HCT116 (cell line): ENCODE measurements around the gene PCMTD2. TPM values are rescaled to one million over a fixed set of nuclear protein-coding genes. Genes with fewer than 3 reads are reported as not detected.

ENCODE experiments used
- ATAC-seq: fragments of 200-7000 bp; cut with Tn5 transposase; 2 replicates; pipeline ENCODE4 v1.9.1; 2020; ENCODE audit warnings: mild to moderate bottlenecking, moderate library complexity
- BruUV-seq: library from RNA; stranded (reverse); fragments of 400-500 nt; replicated peaks from 2 replicates; lab custom pipeline; 2021; lab: Mats Ljungman, UMichigan
- CTCF ChIA-PET: fragments of 300-600 bp; sonication (Branson Sonifier 250); formaldehyde crosslinking; loops from one replicate; lab custom pipeline; 2021; ENCODE audit warnings: antibody characterized with exemption; lab: Charles Lee
- POLR2A ChIA-PET: fragments of 300-600, 350-600 bp; sonication (Branson Sonifier 250); formaldehyde crosslinking; loops from one replicate; lab custom pipeline; 2021; ENCODE audit warnings: antibody characterized with exemption; lab: Charles Lee
- RAD21 ChIA-PET, 2 experiments: fragments of 300-600 bp; sonication (Branson Sonifier 250); formaldehyde crosslinking; loops; one replicate each; lab custom pipeline; 2023; ENCODE audit warnings: low total read pairs in 2 of 2; ENCODE audit not compliant: uncharacterized antibody in 2 of 2, unreplicated experiment in 2 of 2, low non-redundant PET in 1 of 2; lab: Charles Lee
- DNase-seq: peaks from one replicate; pipeline ENCODE4 v3.0.0-alpha.2; 2010; ENCODE audit warnings: low read depth, low spot score
- H2AFZ ChIP-seq: fragments of 200-600 bp; shearing (Covaris generic), sonication (generic); 2 replicates; pipeline ENCODE4 v1.6.1; 2017; ENCODE audit warnings: low read depth, mixed run types, mixed read lengths, antibody characterized with exemption, low read length; ENCODE audit not compliant: poor library complexity, severe bottlenecking
- H3K27ac ChIP-seq: 2 replicates; pipeline ENCODE4 v1.5.1; 2012; ENCODE audit warnings: low read depth, low read length
- H3K27me3 ChIP-seq: fragments of 200-600 bp; sonication (generic); 2 replicates; pipeline ENCODE4 v1.6.1; 2016; ENCODE audit warnings: mixed run types, low read length, mixed read lengths; ENCODE audit not compliant: insufficient read depth
- H3K36me3 ChIP-seq, 2 experiments: fragments of 200-500 bp in 1 of 2; fragments of 200-600 bp in 1 of 2; sonication (Bioruptor generic) in 1 of 2; sonication (generic) in 1 of 2; 2 replicates each; pipeline versions ENCODE4 v1.5.1 to v1.6.1; 2014 to 2016; ENCODE audit warnings: low read length in 2 of 2, inconsistent platforms in 1 of 2, mixed read lengths in 1 of 2, mixed run types in 1 of 2; ENCODE audit not compliant: insufficient read depth in 2 of 2, control insufficient read depth in 1 of 2
- H3K4me1 ChIP-seq, 2 experiments: fragments of 200-600 bp in 1 of 2; sonication (generic) in 1 of 2; 2 replicates each; pipeline versions ENCODE4 v1.5.1 to v1.6.1; 2012 to 2017; ENCODE audit warnings: low read length in 2 of 2, inconsistent platforms in 1 of 2, mild to moderate bottlenecking in 1 of 2, mixed read lengths in 1 of 2, mixed run types in 1 of 2, moderate library complexity in 1 of 2; ENCODE audit not compliant: insufficient read depth in 2 of 2, control insufficient read depth in 1 of 2
- H3K4me2 ChIP-seq: fragments of 200-600 bp; sonication (generic); 2 replicates; pipeline ENCODE4 v1.6.1; 2017; ENCODE audit warnings: mixed run types, low read length, mixed read lengths
- H3K4me3 ChIP-seq, 2 experiments: fragments of 200-600 bp in 1 of 2; sonication (generic) in 1 of 2; replicated peaks in 1 of 2; 2 replicates each; pipeline ENCODE4 v1.5.1; 2011 to 2016; ENCODE audit warnings: low read length in 2 of 2, control low read depth in 1 of 2, low read depth in 1 of 2, mild to moderate bottlenecking in 1 of 2, mixed read lengths in 1 of 2, mixed run types in 1 of 2
- H3K79me2 ChIP-seq: fragments of 200-600 bp; sonication (generic); 2 replicates; pipeline ENCODE4 v1.6.1; 2017; ENCODE audit warnings: mild to moderate bottlenecking, mixed run types, low read length, moderate library complexity, mixed read lengths; ENCODE audit not compliant: insufficient read depth
- H3K9ac ChIP-seq: fragments of 200-600 bp; sonication (generic); 2 replicates; pipeline ENCODE4 v1.6.1; 2016; ENCODE audit warnings: low read length, mixed read lengths
- H3K9me2 ChIP-seq: fragments of 200-600 bp; sonication (generic), shearing (Covaris generic); 2 replicates; pipeline ENCODE4 v1.6.1; 2017; ENCODE audit warnings: mixed run types, mild to moderate bottlenecking, moderate library complexity; ENCODE audit not compliant: insufficient read depth
- H3K9me3 ChIP-seq, 2 experiments: fragments of 200-500 bp in 1 of 2; fragments of 200-600 bp in 1 of 2; sonication (Bioruptor generic) in 1 of 2; sonication (generic) in 1 of 2; 2 replicates each; pipeline ENCODE4 v1.6.1; 2014 to 2017; ENCODE audit warnings: low read length in 2 of 2, mixed read lengths in 2 of 2, inconsistent platforms in 1 of 2, low read depth in 1 of 2, mild to moderate bottlenecking in 1 of 2, mixed run types in 1 of 2, moderate library complexity in 1 of 2; ENCODE audit not compliant: control insufficient read depth in 1 of 2, insufficient read depth in 1 of 2
- H4K20me1 ChIP-seq: fragments of 200-600 bp; sonication (generic), shearing (Covaris generic); 2 replicates; pipeline ENCODE4 v1.6.1; 2017; ENCODE audit warnings: mixed run types, mild to moderate bottlenecking, moderate library complexity; ENCODE audit not compliant: insufficient read depth
- ATF3 ChIP-seq: IDR thresholded peaks from 2 replicates; pipeline ENCODE4 v1.6.1; 2012
- CBX3 ChIP-seq: IDR thresholded peaks from 2 replicates; pipeline ENCODE4 v1.6.1; 2012; ENCODE audit warnings: low read depth
- CEBPB ChIP-seq: IDR thresholded peaks from 2 replicates; pipeline ENCODE4 v1.6.1; 2012; ENCODE audit warnings: low read depth
- CTCF ChIP-seq, 3 experiments: fragments of 200-600 bp in 1 of 3; sonication (generic) in 1 of 3; IDR thresholded peaks in 2 of 3; conservative IDR thresholded peaks in 1 of 3; 2 replicates each; pipeline ENCODE4 v1.5.1; 2012 to 2017; ENCODE audit warnings: low read depth in 2 of 3, low read length in 2 of 3, antibody characterized with exemption in 1 of 3, borderline replicate concordance in 1 of 3, control low read depth in 1 of 3, mild to moderate bottlenecking in 1 of 3, mixed read lengths in 1 of 3, mixed run types in 1 of 3, moderate library complexity in 1 of 3; ENCODE audit not compliant: insufficient read depth in 1 of 3
- ELF1 ChIP-seq: IDR thresholded peaks from 2 replicates; pipeline ENCODE4 v1.6.1; 2012; ENCODE audit warnings: low read depth, borderline replicate concordance
- EZH2phosphoT487 ChIP-seq: fragments of 200-600 bp; IDR thresholded peaks from 2 replicates; pipeline ENCODE4 v1.6.1; 2018; ENCODE audit warnings: antibody characterized with exemption, borderline replicate concordance
- MAX ChIP-seq: IDR thresholded peaks from 2 replicates; pipeline ENCODE4 v1.6.1; 2012
- POLR2AphosphoS5 ChIP-seq: IDR thresholded peaks from 2 replicates; pipeline ENCODE4 v1.6.1; 2011; ENCODE audit warnings: mild to moderate bottlenecking, low read depth, low read length, moderate library complexity
- RAD21 ChIP-seq: IDR thresholded peaks from 2 replicates; pipeline ENCODE4 v1.6.1; 2012; ENCODE audit warnings: low read depth, mild to moderate bottlenecking
- REST ChIP-seq: IDR thresholded peaks from 2 replicates; pipeline ENCODE4 v1.6.1; 2012; ENCODE audit warnings: low read depth
- SIN3A ChIP-seq: IDR thresholded peaks from 2 replicates; pipeline ENCODE4 v1.6.1; 2012; ENCODE audit warnings: low read depth
- SP1 ChIP-seq: IDR thresholded peaks from 2 replicates; pipeline ENCODE4 v1.6.1; 2012; ENCODE audit warnings: low read depth
- TCF7L2 ChIP-seq: IDR thresholded peaks from 2 replicates; pipeline ENCODE4 v1.7.0; 2011; ENCODE audit warnings: borderline replicate concordance, inconsistent platforms; ENCODE audit not compliant: insufficient read depth, insufficient read length; ENCODE audit errors: extremely low read depth
- YY1 ChIP-seq: IDR thresholded peaks from 2 replicates; pipeline ENCODE4 v1.6.1; 2011; ENCODE audit warnings: low read length, low read depth, moderate library complexity, mild to moderate bottlenecking; ENCODE audit not compliant: insufficient replicate concordance; ENCODE audit errors: extremely low read depth
- ZBTB33 ChIP-seq: IDR thresholded peaks from 2 replicates; pipeline ENCODE4 v1.6.1; 2011; ENCODE audit warnings: mild to moderate bottlenecking, low read length, moderate library complexity; ENCODE audit not compliant: insufficient replicate concordance; ENCODE audit errors: extremely low read depth
- ZFX ChIP-seq: fragments of 450-650 bp; IDR thresholded peaks from 2 replicates; pipeline ENCODE4 v1.6.1; 2017
- intact Hi-C: fragments of 100-400 bp; cut with micrococcal nuclease; formaldehyde crosslinking; loops from 2 replicates; pipeline ENCODE4 v1.10.0; 2022
- total RNA-seq: library from RNA; stranded (reverse); gene quantifications from one replicate; pipeline ENCODE4 v1.2.1, GENCODE V29; 2021; ENCODE audit not compliant: unreplicated experiment

PCMTD2 gene
- total RNA-seq, 1 experiment from 2014 or later: 44.7 TPM

GRCh38 chr20:64254156-64254555 lies 1.4 kb upstream of the PCMTD2 start:
- RAD21 ChIA-PET: no interaction called here
- Histone ChIP-seq H3K9ac (no peak overlapping the region), H3K27me3 (peaks cover 18% of the 10 kb centered on the region; the same call in 1 of the 2 replicates), H3K36me3 (no peaks in the 10 kb centered on the region), H3K9me2 (no peaks in the 10 kb centered on the region), H3K79me2 (peaks cover 21% of the 10 kb centered on the region), H3K4me3 (no peak overlapping the region), H3K4me2 (no peak overlapping the region), H3K4me1 (peaks cover 0 to 19% of the 10 kb centered on the region in 2 experiments; a peak in 3 of 4 replicates), H3K27ac (no peak overlapping the region), H2AFZ (no peak overlapping the region), H3K9me3 (no peaks in the 10 kb centered on the region), H4K20me1 (no peaks in the 10 kb centered on the region)
- CTCF ChIA-PET: no interaction called here
- no TSS peak for BruUV-seq
- DNase-seq (no peak), ATAC-seq (no peak)
- intact Hi-C loops: no loop called here
- POLR2A ChIA-PET: no interaction called here
- no peak for TF ChIP-seq ZFX
- no peak for TF ChIP-seq TCF7L2
- TF ChIP-seq ELF1: no peak
- TF ChIP-seq EZH2phosphoT487: no peak
- TF ChIP-seq CTCF (IDR thresholded peaks at IDR 0.05 in 2 of 3, conservative IDR thresholded peaks at IDR 0.05 in 1 of 3; ENCODE audit: borderline replicate concordance in 1 of 3, insufficient read depth in 1 of 3, low read depth in 2 of 3, low read length in 2 of 3): no peak
- no peak for TF ChIP-seq SIN3A
- no peak for TF ChIP-seq RAD21
- no peak for TF ChIP-seq POLR2AphosphoS5
- TF ChIP-seq REST: no peak
- no peak for TF ChIP-seq ATF3
- TF ChIP-seq CEBPB: no peak
- TF ChIP-seq CBX3: no peak
- TF ChIP-seq MAX: no peak
- no peak for TF ChIP-seq YY1
- no peak for TF ChIP-seq ZBTB33
- TF ChIP-seq SP1: no peak
